Adrenal gland (tissue), 12 donors: ENCODE measurements around the gene MAP1LC3C. TPM values are rescaled to one million over a fixed set of nuclear protein-coding genes. Genes with fewer than 3 reads are reported as not detected.

Experiments used
- DNase-seq, 7 donors: peaks; one replicate each; pipeline ENCODE4 v3.0.0-alpha.2; 2019 to 2020
- H3K27ac ChIP-seq, 5 donors: fragments of 200-600 bp; sonication (generic) in 4 of 5; 1 replicate in 3 of 5; 2 replicates in 2 of 5; pipeline versions ENCODE4 v1.5.1 to v1.8.0; 2016 to 2020; ENCODE audit warnings: mild to moderate bottlenecking in 1 of 5
- H3K27me3 ChIP-seq: fragments of 200-600 bp; 2 replicates; pipeline ENCODE4 v1.8.0; 2021
- H3K36me3 ChIP-seq, 2 donors: fragments of 200-600 bp; replicated peaks in 1 of 2; 1 replicate in 1 of 2; 2 replicates in 1 of 2; pipeline versions ENCODE4 v1.5.1 to v1.8.0; 2018 to 2022
- H3K4me1 ChIP-seq, 2 donors: fragments of 200-600 bp; replicated peaks in 1 of 2; 1 replicate in 1 of 2; 2 replicates in 1 of 2; pipeline versions ENCODE4 v1.5.1 to v1.8.0; 2018 to 2021
- H3K4me3 ChIP-seq, 4 donors: fragments of 200-600 bp; sonication (generic) in 3 of 4; one replicate each; pipeline ENCODE4 v1.5.1; 2016 to 2018
- H3K9me3 ChIP-seq, 3 donors: fragments of 200-600 bp; sonication (generic) in 1 of 3; replicated peaks in 1 of 3; 1 replicate in 2 of 3; 2 replicates in 1 of 3; pipeline versions ENCODE4 v1.5.1 to v1.8.0; 2016 to 2021
- CTCF ChIP-seq, 6 experiments: fragments of 450-650 bp in 4 of 6; fragments of 200-600 bp in 2 of 6; sonication (generic) in 1 of 6; IDR thresholded peaks; 1 replicate in 5 of 6; 2 replicates in 1 of 6; pipeline versions ENCODE4 v1.5.1 to v1.8.0; 2016 to 2021; ENCODE audit warnings: antibody characterized with exemption in 6 of 6, mild to moderate bottlenecking in 2 of 6, moderate library complexity in 1 of 6
- POLR2A ChIP-seq, 2 donors: fragments of 450-650 bp; IDR thresholded peaks; one replicate each; pipeline ENCODE4 v1.6.1; 2017; ENCODE audit warnings: antibody characterized with exemption in 2 of 2, mild to moderate bottlenecking in 2 of 2, moderate library complexity in 1 of 2
- WGBS, 4 donors: extraction: QIAGEN DNeasy Blood & Tissue Kit in 2 of 4; methylation state at CpG; one replicate each; pipeline versions ENCODE4 v1.1.5 to v1.1.7; 2013 to 2017; 5-methylcytosine and 5-hydroxymethylcytosine counted together
- intact Hi-C, 2 donors: fragments of 100-400 bp; cut with DNase I; formaldehyde crosslinking; loops; one replicate each; pipeline versions ENCODE4 v1.14.1 to v1.15.0; 2022 to 2023
- polyA plus RNA-seq, 3 donors: library from polyadenylated mRNA; stranded (reverse); fragments of 200-250 nt in 2 of 3; fragments of 350-450 nt in 1 of 3; fragmentation: Illumina TruSeq in 1 of 3; extraction: RNeasy Lipid Tissue Mini Kit (QIAGEN cat#74804) in 1 of 3; gene quantifications; one replicate each; pipeline ENCODE4 v1.2.3, GENCODE V29; 2013 to 2014
- total RNA-seq, 9 donors: library from RNA; depleted of rRNA in 4 of 9; stranded (reverse); fragments of >200 nt in 4 of 9; fragments of 120-200 nt in 1 of 9; fragmentation: NEBNext Ultra II Directional in 1 of 9; extraction: Animal tissue kit (Norgen Biotek cat#: 25700) in 1 of 9; gene quantifications; one replicate each; pipeline versions ENCODE4 v1.1.0 to v1.2.4, GENCODE V29; 2013 to 2023
- donor health status: healthy with polysubstance abuse.
- donor health status: Bipolar disorder and iron deficiency.
- donor health status: DM: yes; HTN: yes; CAD: no.
- donor health status: DM: no; HTN: no; CAD: no.
- donor health status: DM: no; HTN: no; CAD: no.
- donor health status: DM: yes; HTN: yes; CAD: no.

Gene MAP1LC3C
- total and polyA plus RNA-seq, 12 donors: 0.06 to 2.6 (median 0.48) TPM; not detected in 4

DNA sequence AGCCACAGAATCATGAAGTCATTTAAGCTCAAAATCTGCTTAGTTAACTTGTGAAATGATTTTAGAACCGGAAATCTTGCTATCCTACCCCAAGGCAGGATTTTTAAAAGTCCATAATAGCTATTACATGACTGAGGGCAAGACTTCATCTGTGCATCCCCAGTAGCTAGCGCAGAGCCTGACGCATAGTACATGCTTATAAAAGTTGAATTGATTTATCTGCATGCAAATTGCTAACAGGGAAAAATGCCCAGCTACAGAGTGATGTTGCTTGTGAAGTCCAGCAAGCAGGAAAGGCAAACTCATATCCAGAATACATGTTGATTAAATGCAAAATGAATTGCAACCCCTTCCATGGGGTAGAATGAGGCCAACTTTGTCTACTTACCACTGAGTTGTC lies 8.1 kb upstream of the MAP1LC3C start:
- H3K4me1 ChIP-seq: no peaks in the 10 kb centered on the region
- no peak overlapping the region for H3K4me3 ChIP-seq
- 77 to 85% (median 82%) methylated on average over 3 of the region's 3 CpGs for WGBS, 4 donors
- no peaks in the 10 kb centered on the region for H3K27me3 ChIP-seq
- H3K9me3 ChIP-seq: no peaks in the 10 kb centered on the region
- intact Hi-C loops: no loop called here
- DNase-seq: no peak
- no peak overlapping the region for H3K27ac ChIP-seq
- TF ChIP-seq POLR2A (IDR thresholded peaks at IDR 0.05) (no peak), CTCF (IDR thresholded peaks at IDR 0.05) (no peak)
- H3K36me3 ChIP-seq: no peaks in the 10 kb centered on the region

GRCh38 chr1:242005866-242006535 lies 7.1 kb upstream of the MAP1LC3C start:
- Histone ChIP-seq H3K27me3 (no peaks in the 10 kb centered on the region), H3K4me3 (no peak overlapping the region), H3K27ac (no peak overlapping the region), H3K4me1 (no peaks in the 10 kb centered on the region), H3K36me3 (no peaks in the 10 kb centered on the region), H3K9me3 (no peaks in the 10 kb centered on the region)
- DNase-seq: no peak
- intact Hi-C loops: no loop called here
- TF ChIP-seq POLR2A (IDR thresholded peaks at IDR 0.05) (no peak), CTCF (IDR thresholded peaks at IDR 0.05) (no peak)
- WGBS, 4 donors: 79 to 85% (median 80%) methylated on average over 5 of the region's 5 CpGs

DNA sequence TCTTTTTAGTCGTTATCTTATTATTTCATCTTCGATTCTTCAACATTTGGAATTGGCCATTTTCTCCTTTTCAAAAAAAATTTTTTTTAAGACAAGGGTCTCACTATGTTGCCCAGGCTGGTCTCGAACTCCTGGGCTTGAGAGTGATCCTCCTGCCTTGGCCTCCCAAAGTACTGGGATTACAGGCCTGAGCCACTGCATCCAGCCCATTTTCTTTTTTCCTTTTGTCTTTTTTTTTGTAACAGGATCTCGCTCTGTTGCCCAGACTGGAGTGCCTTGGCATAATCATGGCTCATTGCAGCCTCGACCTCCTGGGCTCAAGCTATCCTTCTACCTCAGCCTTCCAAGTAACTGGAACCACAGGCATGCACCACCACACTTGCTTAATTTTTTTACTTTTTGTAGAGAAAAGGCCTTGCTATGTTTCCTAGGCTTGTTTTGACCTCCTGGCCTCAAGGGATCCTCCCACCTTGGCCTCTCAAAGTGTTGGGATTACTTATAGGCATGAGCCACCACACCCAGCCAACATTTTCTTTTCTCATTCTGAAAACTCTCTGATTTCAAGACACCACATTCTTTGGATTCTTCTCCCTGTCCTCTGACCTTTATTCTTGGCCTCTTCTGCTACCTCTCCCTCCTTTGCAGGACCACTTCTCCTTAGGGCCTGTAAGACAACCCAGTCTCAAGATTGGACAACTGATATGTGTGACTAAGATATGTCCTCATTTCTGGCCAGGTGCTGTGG lies 6.0 kb upstream of the MAP1LC3C start:
- Histone ChIP-seq H3K27me3 (no peaks in the 10 kb centered on the region), H3K9me3 (no peaks in the 10 kb centered on the region), H3K27ac (no peak overlapping the region), H3K4me3 (no peak overlapping the region), H3K4me1 (no peaks in the 10 kb centered on the region), H3K36me3 (no peaks in the 10 kb centered on the region)
- 87 to 92% (median 89%) methylated on average over 5 of the region's 5 CpGs for WGBS, 4 donors
- TF ChIP-seq POLR2A (IDR thresholded peaks at IDR 0.05): no peak
- no peak for TF ChIP-seq CTCF (IDR thresholded peaks at IDR 0.05)
- no peak for DNase-seq
- intact Hi-C loops: no loop called here

GRCh38 chr1:242002510-242002909 lies 3.6 kb upstream of the MAP1LC3C start:
- H3K4me1 ChIP-seq: peaks cover 0 to 7% of the 10 kb centered on the region in 2 donors
- WGBS, 4 donors: 72 to 78% (median 75%) methylated on average over 4 of the region's 4 CpGs
- DNase-seq: no peak
- TF ChIP-seq CTCF (IDR thresholded peaks at IDR 0.05): no peak
- no peak for TF ChIP-seq POLR2A (IDR thresholded peaks at IDR 0.05)
- H3K27ac ChIP-seq: no peak overlapping the region
- intact Hi-C loops: no loop called here
- no peaks in the 10 kb centered on the region for H3K9me3 ChIP-seq
- H3K36me3 ChIP-seq: no peaks in the 10 kb centered on the region
- no peaks in the 10 kb centered on the region for H3K27me3 ChIP-seq
- H3K4me3 ChIP-seq: no peak overlapping the region
